ENCODE results near the gene FRMD6. TPM values are rescaled to one million over a fixed set of nuclear protein-coding genes. Genes with fewer than 3 reads are reported as not detected.

Gene FRMD6
- total RNA-seq, 1 experiment from 2014 or later, result 9.6 TPM

- no CpG with 5 or more reads among the region's 1 CpG for WGBS (ENCODE audit: extremely low coverage, insufficient read length, low lambda C conversion rate)
- Mint-ChIP-seq H3K4me3 (no peak overlapping the region), H3K27ac (no peak overlapping the region), H3K4me1 (0 out of 4 replicates have a peak, but pooled peaks cover 0 to 4% of the 10 kb centered on the region in 2 experiments), H3K27me3 (ENCODE audit: low read depth) (no peaks in the 10 kb centered on the region), H3K9me3 (no peaks in the 10 kb centered on the region), H3K36me3 (ENCODE audit: insufficient read depth in 1 of 3, low read depth in 3 of 3) (no peaks in the 10 kb centered on the region)
- DNase-seq, result no peak
- Histone ChIP-seq H3K4me2 (ENCODE audit: insufficient read depth, insufficient read length, low read length) (no peak overlapping the region), H3K79me1 (ENCODE audit: insufficient read depth, low read depth, low read length, poor library complexity, severe bottlenecking) (no peaks in the 10 kb centered on the region), H4K20me1 (ENCODE audit: control insufficient read depth, insufficient read depth, insufficient read length) (no peaks in the 10 kb centered on the region), H3K79me2 (ENCODE audit: insufficient read depth, low read length) (no peaks in the 10 kb centered on the region), H3K27me3 (ENCODE audit: insufficient read depth, low read length) (no peaks in the 10 kb centered on the region), H3K9ac (ENCODE audit: extremely low read depth, insufficient read length, low read length) (no peak overlapping the region), H3K14ac (ENCODE audit: insufficient read depth, low read length) (no peak overlapping the region), H3K18ac (ENCODE audit: insufficient read length, low read depth, low read length) (no peak overlapping the region), H2BK15ac (ENCODE audit: low read depth, low read length) (no peak overlapping the region), H3K23ac (ENCODE audit: insufficient read length, low read depth, low read length) (no peak overlapping the region), H2BK12ac (ENCODE audit: insufficient read length, low read depth, low read length) (no peak overlapping the region), H3K27ac (ENCODE audit: insufficient read length, low read depth, low read length) (no peak overlapping the region), H2BK5ac (ENCODE audit: insufficient read length, low read length) (no peak overlapping the region), H3T11ph (ENCODE audit: low read length) (no peak overlapping the region), H3K9me3 (ENCODE audit: control insufficient read depth, low read depth, low read length) (no peaks in the 10 kb centered on the region), H3K23me2 (ENCODE audit: insufficient read length, low read depth, low read length, poor library complexity, severe bottlenecking) (no peaks in the 10 kb centered on the region), H2BK20ac (ENCODE audit: low read depth, low read length, poor library complexity, severe bottlenecking) (no peak overlapping the region), H3K56ac (ENCODE audit: insufficient read length, low read depth, low read length) (no peak overlapping the region), H4K91ac (ENCODE audit: insufficient read length, low read depth, low read length) (no peak overlapping the region), H2AFZ (ENCODE audit: low read length) (no peak overlapping the region), H4K8ac (replicated peaks; ENCODE audit: insufficient read length, low read depth, low read length) (no peak overlapping the region), H3K4ac (ENCODE audit: low read depth, low read length) (no peak overlapping the region), H4K5ac (ENCODE audit: insufficient read length, low read depth, low read length) (no peak overlapping the region), H2AK5ac (ENCODE audit: insufficient read length, low read length) (no peak overlapping the region), H2BK120ac (ENCODE audit: low read depth, low read length, poor library complexity, severe bottlenecking) (no peak overlapping the region), H3K4me1 (ENCODE audit: insufficient read depth, low read length) (no peaks in the 10 kb centered on the region)
- TF ChIP-seq CTCF (conservative IDR thresholded peaks at IDR 0.05), result no peak
Measured at GRCh38 chr14:51626788-51627187, 24.9 kb upstream of the FRMD6 start.

Measured in H9 (cell line).